ENCODE measurements around the gene TMEM248. TPM values are rescaled to one million over a fixed set of nuclear protein-coding genes. Genes with fewer than 3 reads are reported as not detected.
A peak's percentile ranks its signal among the peaks of the same experiment; 100 is the strongest.

TMEM248 gene
- total RNA-seq, 1 experiment from 2014 or later = 60.4 TPM

DNA sequence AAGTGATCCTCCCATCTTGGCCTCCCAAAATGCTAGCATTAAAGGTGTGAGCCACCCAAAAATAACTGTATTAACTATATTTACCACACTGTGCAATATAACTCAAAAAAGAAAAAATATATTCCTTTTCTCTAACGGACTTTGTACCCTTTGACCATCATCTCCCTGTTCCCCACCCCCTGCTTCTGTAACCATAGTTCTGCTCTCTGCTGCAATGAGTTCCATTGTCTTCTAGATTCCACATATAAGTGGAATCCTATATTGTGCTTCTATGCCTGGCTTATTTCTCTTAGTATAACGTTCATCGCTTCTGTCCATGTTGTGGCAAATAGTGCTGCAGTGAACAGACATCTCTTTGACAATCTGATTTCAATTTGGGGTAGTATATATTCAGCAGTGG, 4.2 kb downstream of the TMEM248 start (continued):
- TF ChIP-seq, protein P1, sequence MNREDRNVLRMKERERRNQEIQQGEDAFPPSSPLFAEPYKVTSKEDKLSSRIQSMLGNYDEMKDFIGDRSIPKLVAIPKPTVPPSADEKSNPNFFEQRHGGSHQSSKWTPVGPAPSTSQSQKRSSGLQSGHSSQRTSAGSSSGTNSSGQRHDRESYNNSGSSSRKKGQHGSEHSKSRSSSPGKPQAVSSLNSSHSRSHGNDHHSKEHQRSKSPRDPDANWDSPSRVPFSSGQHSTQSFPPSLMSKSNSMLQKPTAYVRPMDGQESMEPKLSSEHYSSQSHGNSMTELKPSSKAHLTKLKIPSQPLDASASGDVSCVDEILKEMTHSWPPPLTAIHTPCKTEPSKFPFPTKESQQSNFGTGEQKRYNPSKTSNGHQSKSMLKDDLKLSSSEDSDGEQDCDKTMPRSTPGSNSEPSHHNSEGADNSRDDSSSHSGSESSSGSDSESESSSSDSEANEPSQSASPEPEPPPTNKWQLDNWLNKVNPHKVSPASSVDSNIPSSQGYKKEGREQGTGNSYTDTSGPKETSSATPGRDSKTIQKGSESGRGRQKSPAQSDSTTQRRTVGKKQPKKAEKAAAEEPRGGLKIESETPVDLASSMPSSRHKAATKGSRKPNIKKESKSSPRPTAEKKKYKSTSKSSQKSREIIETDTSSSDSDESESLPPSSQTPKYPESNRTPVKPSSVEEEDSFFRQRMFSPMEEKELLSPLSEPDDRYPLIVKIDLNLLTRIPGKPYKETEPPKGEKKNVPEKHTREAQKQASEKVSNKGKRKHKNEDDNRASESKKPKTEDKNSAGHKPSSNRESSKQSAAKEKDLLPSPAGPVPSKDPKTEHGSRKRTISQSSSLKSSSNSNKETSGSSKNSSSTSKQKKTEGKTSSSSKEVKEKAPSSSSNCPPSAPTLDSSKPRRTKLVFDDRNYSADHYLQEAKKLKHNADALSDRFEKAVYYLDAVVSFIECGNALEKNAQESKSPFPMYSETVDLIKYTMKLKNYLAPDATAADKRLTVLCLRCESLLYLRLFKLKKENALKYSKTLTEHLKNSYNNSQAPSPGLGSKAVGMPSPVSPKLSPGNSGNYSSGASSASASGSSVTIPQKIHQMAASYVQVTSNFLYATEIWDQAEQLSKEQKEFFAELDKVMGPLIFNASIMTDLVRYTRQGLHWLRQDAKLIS (CRISPR knock-in tag; IDR thresholded peaks at IDR 0.05; ENCODE audit: borderline replicate concordance) = no peak
- TF ChIP-seq OVOL2 (CRISPR knock-in tag; IDR thresholded peaks at IDR 0.05; ENCODE audit: borderline replicate concordance) = no peak
- no peak for TF ChIP-seq ZNF138 (CRISPR knock-in tag; conservative IDR thresholded peaks at IDR 0.05)
- TF ChIP-seq, protein P2, sequence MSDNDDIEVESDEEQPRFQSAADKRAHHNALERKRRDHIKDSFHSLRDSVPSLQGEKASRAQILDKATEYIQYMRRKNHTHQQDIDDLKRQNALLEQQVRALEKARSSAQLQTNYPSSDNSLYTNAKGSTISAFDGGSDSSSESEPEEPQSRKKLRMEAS (CRISPR knock-in tag; IDR thresholded peaks at IDR 0.05) = no peak
- TF ChIP-seq HMGA2 (CRISPR knock-in tag; IDR thresholded peaks at IDR 0.05) = no peak

DNA sequence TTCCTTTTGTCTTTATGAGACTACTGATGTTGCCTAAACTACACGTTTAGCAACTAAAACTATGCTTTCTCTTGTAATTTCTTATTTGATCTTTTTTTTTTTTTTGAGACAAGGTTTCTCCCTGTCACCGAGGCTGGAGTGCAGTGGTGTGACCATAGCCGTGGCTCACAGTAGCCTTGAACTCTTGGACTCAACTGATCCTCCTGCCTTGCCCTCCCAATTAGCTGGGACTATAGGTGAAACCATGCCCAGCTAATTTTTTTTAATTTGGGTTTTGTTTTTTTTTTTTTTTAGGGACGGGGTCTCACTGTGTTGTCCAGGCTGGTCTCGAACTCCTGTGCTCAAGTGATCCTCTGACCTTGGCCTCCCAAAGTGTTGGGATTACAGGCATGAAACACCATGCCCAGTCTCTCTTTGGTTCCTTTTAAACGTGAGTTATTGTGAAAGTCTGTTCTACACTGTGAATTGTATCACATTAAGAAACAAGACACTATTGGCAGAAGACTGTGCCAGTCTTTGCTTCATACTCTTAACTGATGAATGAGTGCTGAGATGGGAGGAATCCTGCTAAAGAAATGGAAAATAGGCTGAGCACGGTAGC, 6.4 kb downstream of the TMEM248 start:
- Mint-ChIP-seq H3K4me1 (peaks cover 22% of the 10 kb centered on the region), H3K36me3 (peaks cover 4% of the 10 kb centered on the region), H3K27me3 (ENCODE audit: low read depth) (no peaks in the 10 kb centered on the region), H3K27ac (peak overlapping the region; percentile 24; the same call in 1 of the 2 replicates), H3K9me3 (no peaks in the 10 kb centered on the region), H3K4me3 (no peak overlapping the region)
- ChIA-PET CTCF (interaction anchor here (0.7 to 1.0 kb wide), 2 partner anchors 22 to 129 kb away, joined by 3 to 4 read pairs; no protein-coding TSS in a partner anchor), POLR2A (no interaction called here)
- peak; percentile 76; the same call in 1 of the 2 replicates for TF ChIP-seq ZNF121 (CRISPR knock-in tag; IDR thresholded peaks at IDR 0.05)
- TF ChIP-seq SP1 (CRISPR knock-in tag; conservative IDR thresholded peaks at IDR 0.05) = no peak
- ATAC-seq (no peak), DNase-seq (ENCODE audit: low spot score) (no peak)

DNA sequence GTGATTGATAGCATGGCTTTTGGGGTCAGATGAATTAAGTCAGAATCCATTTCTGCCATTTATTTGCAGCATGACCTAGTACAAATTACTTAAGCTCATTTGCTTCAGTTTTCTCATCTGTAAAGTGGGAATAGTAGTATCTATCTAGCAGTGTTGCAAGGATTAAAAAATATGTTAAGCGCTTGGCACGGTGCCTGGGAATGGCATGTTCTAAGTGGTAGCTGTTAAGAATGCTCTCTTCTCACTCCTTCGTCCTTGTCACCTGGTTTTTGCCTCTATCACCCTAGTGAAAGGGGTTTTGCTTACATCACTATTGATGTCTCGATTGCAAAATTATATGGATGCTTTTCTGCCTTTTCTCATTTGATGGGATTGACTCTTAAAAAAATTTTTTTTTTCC, 7.4 kb downstream of the TMEM248 start:
- Mint-ChIP-seq H3K4me3 (no peak overlapping the region), H3K4me1 (peaks cover 22% of the 10 kb centered on the region), H3K27ac (peak overlapping the region; percentile 71; the same call in 1 of the 2 replicates), H3K27me3 (ENCODE audit: low read depth) (no peaks in the 10 kb centered on the region), H3K9me3 (no peaks in the 10 kb centered on the region), H3K36me3 (peaks cover 4% of the 10 kb centered on the region)
- POLR2A ChIA-PET = no interaction called here
- TF ChIP-seq TCF7 (CRISPR knock-in tag; IDR thresholded peaks at IDR 0.05; ENCODE audit: low read depth) = no peak
- TF ChIP-seq, protein P3, sequence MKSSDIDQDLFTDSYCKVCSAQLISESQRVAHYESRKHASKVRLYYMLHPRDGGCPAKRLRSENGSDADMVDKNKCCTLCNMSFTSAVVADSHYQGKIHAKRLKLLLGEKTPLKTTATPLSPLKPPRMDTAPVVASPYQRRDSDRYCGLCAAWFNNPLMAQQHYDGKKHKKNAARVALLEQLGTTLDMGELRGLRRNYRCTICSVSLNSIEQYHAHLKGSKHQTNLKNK (CRISPR knock-in tag; IDR thresholded peaks at IDR 0.05) = no peak
- TF ChIP-seq, protein P4, sequence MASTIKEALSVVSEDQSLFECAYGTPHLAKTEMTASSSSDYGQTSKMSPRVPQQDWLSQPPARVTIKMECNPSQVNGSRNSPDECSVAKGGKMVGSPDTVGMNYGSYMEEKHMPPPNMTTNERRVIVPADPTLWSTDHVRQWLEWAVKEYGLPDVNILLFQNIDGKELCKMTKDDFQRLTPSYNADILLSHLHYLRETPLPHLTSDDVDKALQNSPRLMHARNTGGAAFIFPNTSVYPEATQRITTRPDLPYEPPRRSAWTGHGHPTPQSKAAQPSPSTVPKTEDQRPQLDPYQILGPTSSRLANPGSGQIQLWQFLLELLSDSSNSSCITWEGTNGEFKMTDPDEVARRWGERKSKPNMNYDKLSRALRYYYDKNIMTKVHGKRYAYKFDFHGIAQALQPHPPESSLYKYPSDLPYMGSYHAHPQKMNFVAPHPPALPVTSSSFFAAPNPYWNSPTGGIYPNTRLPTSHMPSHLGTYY (CRISPR knock-in tag; IDR thresholded peaks at IDR 0.05) = no peak
- CTCF ChIA-PET = no interaction called here
- ATAC-seq (no peak), DNase-seq (ENCODE audit: low spot score) (no peak)

DNA sequence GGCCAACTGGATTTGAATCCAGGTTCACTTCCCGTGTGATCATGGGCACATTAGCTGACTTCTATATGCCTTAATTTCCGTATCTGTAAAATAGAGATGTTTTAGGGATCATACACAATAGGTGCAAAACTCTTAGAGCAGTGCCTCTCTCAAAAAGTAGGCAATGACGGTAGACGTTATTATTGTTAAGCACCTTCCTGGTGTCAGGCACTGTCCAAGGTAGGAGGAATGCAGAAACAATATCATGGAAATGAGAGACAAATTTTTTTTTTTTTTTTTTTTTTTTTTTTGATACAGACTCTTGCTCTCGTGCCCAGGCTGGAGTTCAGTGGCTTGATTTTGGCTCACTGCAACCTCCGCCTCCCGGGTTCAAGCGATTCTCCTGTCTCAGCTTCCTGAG, 8.1 kb downstream of the TMEM248 start:
- H3K27ac Mint-ChIP-seq = no peak overlapping the region
- CTCF ChIA-PET = interaction anchor here (3.3 kb wide), 1 partner anchor 24 kb away, joined by 22 read pairs; no protein-coding TSS in a partner anchor
- no peaks in the 10 kb centered on the region for H3K27me3 Mint-ChIP-seq (ENCODE audit: low read depth)
- no peak for DNase-seq (ENCODE audit: low spot score)
- H3K4me3 Mint-ChIP-seq = no peak overlapping the region
- H3K4me1 Mint-ChIP-seq = peaks cover 24% of the 10 kb centered on the region
- ATAC-seq = no peak
- peaks cover 4% of the 10 kb centered on the region for H3K36me3 Mint-ChIP-seq
- POLR2A ChIA-PET = interaction anchor here (0.6 to 1.1 kb wide), 3 partner anchors 11 to 373 kb away, joined by 3 to 8 read pairs (median 3); no protein-coding TSS in a partner anchor
- no peaks in the 10 kb centered on the region for H3K9me3 Mint-ChIP-seq
- TF ChIP-seq ZNF263 (CRISPR knock-in tag; IDR thresholded peaks at IDR 0.05; ENCODE audit: low read depth) (no peak), SMAD3 (CRISPR knock-in tag; IDR thresholded peaks at IDR 0.05; ENCODE audit: borderline replicate concordance) (no peak), ZNF671 (CRISPR knock-in tag; IDR thresholded peaks at IDR 0.05) (no peak), TP53 (CRISPR knock-in tag; IDR thresholded peaks at IDR 0.05) (no peak), ZNF396 (CRISPR knock-in tag; IDR thresholded peaks at IDR 0.05; ENCODE audit: borderline replicate concordance) (no peak), ESRRA (CRISPR knock-in tag; IDR thresholded peaks at IDR 0.05; ENCODE audit: borderline replicate concordance) (no peak), OVOL2 (CRISPR knock-in tag; IDR thresholded peaks at IDR 0.05; ENCODE audit: borderline replicate concordance) (no peak)
- TF ChIP-seq, protein P5, sequence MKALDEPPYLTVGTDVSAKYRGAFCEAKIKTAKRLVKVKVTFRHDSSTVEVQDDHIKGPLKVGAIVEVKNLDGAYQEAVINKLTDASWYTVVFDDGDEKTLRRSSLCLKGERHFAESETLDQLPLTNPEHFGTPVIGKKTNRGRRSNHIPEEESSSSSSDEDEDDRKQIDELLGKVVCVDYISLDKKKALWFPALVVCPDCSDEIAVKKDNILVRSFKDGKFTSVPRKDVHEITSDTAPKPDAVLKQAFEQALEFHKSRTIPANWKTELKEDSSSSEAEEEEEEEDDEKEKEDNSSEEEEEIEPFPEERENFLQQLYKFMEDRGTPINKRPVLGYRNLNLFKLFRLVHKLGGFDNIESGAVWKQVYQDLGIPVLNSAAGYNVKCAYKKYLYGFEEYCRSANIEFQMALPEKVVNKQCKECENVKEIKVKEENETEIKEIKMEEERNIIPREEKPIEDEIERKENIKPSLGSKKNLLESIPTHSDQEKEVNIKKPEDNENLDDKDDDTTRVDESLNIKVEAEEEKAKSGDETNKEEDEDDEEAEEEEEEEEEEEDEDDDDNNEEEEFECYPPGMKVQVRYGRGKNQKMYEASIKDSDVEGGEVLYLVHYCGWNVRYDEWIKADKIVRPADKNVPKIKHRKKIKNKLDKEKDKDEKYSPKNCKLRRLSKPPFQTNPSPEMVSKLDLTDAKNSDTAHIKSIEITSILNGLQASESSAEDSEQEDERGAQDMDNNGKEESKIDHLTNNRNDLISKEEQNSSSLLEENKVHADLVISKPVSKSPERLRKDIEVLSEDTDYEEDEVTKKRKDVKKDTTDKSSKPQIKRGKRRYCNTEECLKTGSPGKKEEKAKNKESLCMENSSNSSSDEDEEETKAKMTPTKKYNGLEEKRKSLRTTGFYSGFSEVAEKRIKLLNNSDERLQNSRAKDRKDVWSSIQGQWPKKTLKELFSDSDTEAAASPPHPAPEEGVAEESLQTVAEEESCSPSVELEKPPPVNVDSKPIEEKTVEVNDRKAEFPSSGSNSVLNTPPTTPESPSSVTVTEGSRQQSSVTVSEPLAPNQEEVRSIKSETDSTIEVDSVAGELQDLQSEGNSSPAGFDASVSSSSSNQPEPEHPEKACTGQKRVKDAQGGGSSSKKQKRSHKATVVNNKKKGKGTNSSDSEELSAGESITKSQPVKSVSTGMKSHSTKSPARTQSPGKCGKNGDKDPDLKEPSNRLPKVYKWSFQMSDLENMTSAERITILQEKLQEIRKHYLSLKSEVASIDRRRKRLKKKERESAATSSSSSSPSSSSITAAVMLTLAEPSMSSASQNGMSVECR (CRISPR knock-in tag; IDR thresholded peaks at IDR 0.05; ENCODE audit: borderline replicate concordance) = no peak
- TF ChIP-seq, protein P6, sequence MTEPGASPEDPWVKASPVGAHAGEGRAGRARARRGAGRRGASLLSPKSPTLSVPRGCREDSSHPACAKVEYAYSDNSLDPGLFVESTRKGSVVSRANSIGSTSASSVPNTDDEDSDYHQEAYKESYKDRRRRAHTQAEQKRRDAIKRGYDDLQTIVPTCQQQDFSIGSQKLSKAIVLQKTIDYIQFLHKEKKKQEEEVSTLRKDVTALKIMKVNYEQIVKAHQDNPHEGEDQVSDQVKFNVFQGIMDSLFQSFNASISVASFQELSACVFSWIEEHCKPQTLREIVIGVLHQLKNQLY (CRISPR knock-in tag; IDR thresholded peaks at IDR 0.05) = no peak
